SK-N-SH (cell line): ENCODE measurements around the gene EZR. TPM values are rescaled to one million over a fixed set of nuclear protein-coding genes. Genes with fewer than 3 reads are reported as not detected.

Experiments
- CTCF ChIA-PET: fragments of 300-600, 350-600 bp; formaldehyde crosslinking; extraction: SDS; loops from one replicate; lab custom pipeline; 2021; lab: Yijun Ruan, JAX
- POLR2A ChIA-PET: fragments of 350-600 bp; sonication (Branson Sonifier 250); formaldehyde crosslinking; extraction: SDS; loops from one replicate; lab custom pipeline; 2020; ENCODE audit warnings: antibody characterized with exemption, inconsistent platforms; lab: Yijun Ruan, JAX
- DNase-seq: peaks from one replicate; pipeline ENCODE4 v3.0.0; 2012
- H2AFZ ChIP-seq: fragments of 200-600 bp; sonication (generic); 2 replicates; pipeline ENCODE4 v1.8.1; 2016; ENCODE audit warnings: antibody characterized with exemption, mild to moderate bottlenecking, low read depth
- H3F3A ChIP-seq: fragments of 200-600 bp; sonication (generic); replicated peaks from 2 replicates; pipeline ENCODE3; 2016; ENCODE audit warnings: antibody characterized with exemption, mild to moderate bottlenecking; ENCODE audit not compliant: insufficient read depth
- H3K27ac ChIP-seq, 2 experiments: fragments of 200-500 bp in 1 of 2; fragments of 200-600 bp in 1 of 2; sonication (Bioruptor generic) in 1 of 2; sonication (generic), shearing (Covaris generic) in 1 of 2; 2 replicates each; pipeline versions ENCODE4 v1.5.1 to v1.6.1; 2014 to 2016; ENCODE audit warnings: low read depth in 2 of 2, inconsistent platforms in 1 of 2, low read length in 1 of 2, mild to moderate bottlenecking in 1 of 2, mixed read lengths in 1 of 2
- H3K27me3 ChIP-seq: fragments of 200-600 bp; sonication (generic), shearing (Covaris generic); 2 replicates; pipeline ENCODE4 v1.6.1; 2016; ENCODE audit warnings: mixed run types; ENCODE audit not compliant: insufficient read depth
- H3K36me3 ChIP-seq, 2 experiments: fragments of 200-500 bp in 1 of 2; fragments of 200-600 bp in 1 of 2; sonication (Bioruptor generic) in 1 of 2; sonication (generic) in 1 of 2; replicated peaks in 1 of 2; 2 replicates each; pipeline versions ENCODE3 to v1.5.1; 2014 to 2016; ENCODE audit warnings: low read length in 1 of 2, mild to moderate bottlenecking in 1 of 2; ENCODE audit not compliant: insufficient read depth in 2 of 2, control insufficient read depth in 1 of 2
- H3K4me1 ChIP-seq, 2 experiments: fragments of 200-500 bp in 1 of 2; fragments of 200-600 bp in 1 of 2; sonication (Bioruptor generic) in 1 of 2; sonication (generic), shearing (Covaris generic) in 1 of 2; 2 replicates each; pipeline versions ENCODE4 v1.5.1 to v1.6.1; 2014 to 2016; ENCODE audit warnings: low read depth in 1 of 2, low read length in 1 of 2, mixed run types in 1 of 2; ENCODE audit not compliant: insufficient read depth in 2 of 2, control insufficient read depth in 1 of 2
- H3K4me2 ChIP-seq: fragments of 200-600 bp; sonication (generic), shearing (Covaris generic); 2 replicates; pipeline ENCODE4 v1.6.1; 2017; ENCODE audit warnings: mixed run types
- H3K4me3 ChIP-seq, 2 experiments: fragments of 200-500 bp in 1 of 2; fragments of 200-600 bp in 1 of 2; sonication (Bioruptor generic) in 1 of 2; sonication (generic), shearing (Covaris generic) in 1 of 2; 2 replicates each; pipeline versions ENCODE4 v1.5.1 to v1.8.1; 2014 to 2016; ENCODE audit warnings: low read depth in 2 of 2, inconsistent platforms in 1 of 2, low read length in 1 of 2, mild to moderate bottlenecking in 1 of 2, mixed read lengths in 1 of 2, moderate library complexity in 1 of 2
- H3K79me2 ChIP-seq: fragments of 200-600 bp; sonication (generic); 2 replicates; pipeline ENCODE4 v1.8.1; 2017; ENCODE audit warnings: mild to moderate bottlenecking; ENCODE audit not compliant: insufficient read depth
- H3K9ac ChIP-seq: fragments of 200-600 bp; sonication (generic); 2 replicates; pipeline ENCODE4 v1.6.1; 2017; ENCODE audit warnings: mixed run types
- H3K9me2 ChIP-seq: fragments of 200-600 bp; sonication (generic); 2 replicates; pipeline ENCODE4 v1.6.1; 2017; ENCODE audit warnings: mixed run types
- H3K9me3 ChIP-seq: fragments of 200-600 bp; sonication (generic); 2 replicates; pipeline ENCODE4 v1.6.1; 2017; ENCODE audit warnings: mixed run types, mild to moderate bottlenecking, moderate library complexity
- H4K20me1 ChIP-seq: fragments of 200-600 bp; sonication (generic); 2 replicates; pipeline ENCODE4 v1.6.1; 2017; ENCODE audit warnings: mild to moderate bottlenecking, mixed run types; ENCODE audit not compliant: insufficient read depth
- CHD2 ChIP-seq: fragments of 150-350 bp; IDR thresholded peaks from 2 replicates; pipeline ENCODE4 v1.6.1; 2018; ENCODE audit warnings: low read length; ENCODE audit not compliant: partially characterized antibody
- ELF1 ChIP-seq: IDR thresholded peaks from 2 replicates; pipeline ENCODE4 v1.4.0; 2012
- EP300 ChIP-seq, 2 experiments: IDR thresholded peaks; 2 replicates each; pipeline versions ENCODE4 v1.4.0 to v1.6.1; 2012; ENCODE audit warnings: borderline replicate concordance in 1 of 2, low read depth in 1 of 2, low read length in 1 of 2
- EZH2phosphoT487 ChIP-seq: fragments of 200-600 bp; sonication (generic); IDR thresholded peaks from 2 replicates; pipeline ENCODE4 v1.6.1; 2017; ENCODE audit warnings: low read depth, mixed run types, mild to moderate bottlenecking, antibody characterized with exemption, moderate library complexity, borderline replicate concordance
- FOSL2 ChIP-seq: IDR thresholded peaks from 2 replicates; pipeline ENCODE4 v1.4.0; 2012; ENCODE audit warnings: low read depth, mild to moderate bottlenecking, moderate library complexity, borderline replicate concordance
- FOXJ3 ChIP-seq: sonication (generic); formaldehyde crosslinking; IDR thresholded peaks from 2 replicates; pipeline ENCODE4 v1.5.1; 2020; ENCODE audit warnings: mild to moderate bottlenecking, missing genetic modification reagents
- FOXM1 ChIP-seq: IDR thresholded peaks from 2 replicates; pipeline ENCODE4 v1.4.0; 2012; ENCODE audit warnings: low read depth, mild to moderate bottlenecking
- GABPA ChIP-seq: IDR thresholded peaks from 2 replicates; pipeline ENCODE4 v1.4.0; 2012; ENCODE audit warnings: low read depth, mild to moderate bottlenecking
- GATA2 ChIP-seq: sonication (generic); formaldehyde crosslinking; IDR thresholded peaks from 2 replicates; pipeline ENCODE4 v1.5.0; 2020; ENCODE audit warnings: mild to moderate bottlenecking, missing genetic modification reagents
- IRF3 ChIP-seq: fragments of 150-350 bp; IDR thresholded peaks from 2 replicates; pipeline ENCODE4 v1.6.1; 2016; ENCODE audit warnings: mild to moderate bottlenecking, low read depth, low read length
- JUND ChIP-seq: IDR thresholded peaks from 2 replicates; pipeline ENCODE4 v1.4.0; 2012
- MAX ChIP-seq: IDR thresholded peaks from 2 replicates; pipeline ENCODE4 v1.4.0; 2012; ENCODE audit warnings: low read depth
- NFIC ChIP-seq: IDR thresholded peaks from 2 replicates; pipeline ENCODE4 v1.4.0; 2012; ENCODE audit warnings: borderline replicate concordance
- PBX3 ChIP-seq: IDR thresholded peaks from 2 replicates; pipeline ENCODE4; 2012
- RAD21 ChIP-seq: IDR thresholded peaks from 2 replicates; pipeline ENCODE4 v1.6.1; 2012; ENCODE audit warnings: mild to moderate bottlenecking, low read length
- RCOR1 ChIP-seq: fragments of 150-350 bp; IDR thresholded peaks from 2 replicates; pipeline ENCODE4 v1.6.1; 2017; ENCODE audit warnings: antibody characterized with exemption, low read length
- RFX5 ChIP-seq: IDR thresholded peaks from 2 replicates; pipeline ENCODE4 v1.6.1; 2012; ENCODE audit warnings: mild to moderate bottlenecking, improper control_type of control experiment, low read length
- SIN3A ChIP-seq: IDR thresholded peaks from 2 replicates; pipeline ENCODE4 v1.6.1; 2012; ENCODE audit warnings: low read depth, mild to moderate bottlenecking, low read length, moderate library complexity, borderline replicate concordance
- USF1 ChIP-seq: IDR thresholded peaks from 2 replicates; pipeline ENCODE4 v1.4.0; 2012; ENCODE audit warnings: low read depth, borderline replicate concordance
- ZBTB33 ChIP-seq: IDR thresholded peaks from 2 replicates; pipeline ENCODE4 v1.4.0; 2012; ENCODE audit warnings: low read depth, borderline replicate concordance
- WGBS: methylation state at CpG from one replicate; pipeline ENCODE4 v1.1.6; 2017; ENCODE audit warnings: low lambda C conversion rate; 5-methylcytosine and 5-hydroxymethylcytosine counted together
- polyA plus RNA-seq, 3 experiments: library from polyadenylated mRNA; depleted of rRNA; stranded (reverse); fragments of >200 nt; gene quantifications; 2 replicates each; pipeline ENCODE4 v1.2.3, GENCODE V29; 2012

EZR gene
- polyA plus RNA-seq, 1 of the 3 experiments (the other 2 are of a cell fraction) = 92.0 TPM

- H3K4me3 ChIP-seq = no peak overlapping the region
- no peaks in the 10 kb centered on the region for H3K9me2 ChIP-seq
- H3K9ac ChIP-seq = no peak overlapping the region
- no peak for DNase-seq
- no peaks in the 10 kb centered on the region for H3K9me3 ChIP-seq
- H4K20me1 ChIP-seq = no peaks in the 10 kb centered on the region
- H3K36me3 ChIP-seq = peaks cover 46 to 72% of the 10 kb centered on the region in 2 experiments
- POLR2A ChIA-PET = no interaction called here
- no peaks in the 10 kb centered on the region for H3K4me1 ChIP-seq
- no peaks in the 10 kb centered on the region for H3K27me3 ChIP-seq
- H2AFZ ChIP-seq = no peak overlapping the region
- H3K79me2 ChIP-seq = no peaks in the 10 kb centered on the region; the same call in 1 of the 2 replicates
- H3F3A ChIP-seq = peaks cover 3% of the 10 kb centered on the region
- H3K27ac ChIP-seq = no peak overlapping the region
- TF ChIP-seq GABPA = no peak
- no peak for TF ChIP-seq NFIC
- TF ChIP-seq RCOR1 = no peak
- TF ChIP-seq PBX3 = no peak
- no peak for TF ChIP-seq RAD21
- TF ChIP-seq CHD2 = no peak
- no peak for TF ChIP-seq SIN3A
- TF ChIP-seq ELF1 = no peak
- no peak for TF ChIP-seq ZBTB33
- no peak for TF ChIP-seq IRF3
- no peak for TF ChIP-seq EZH2phosphoT487
- no peak for TF ChIP-seq EP300 (IDR thresholded peaks at IDR 0.05; ENCODE audit: borderline replicate concordance in 1 of 2, low read depth in 1 of 2, low read length in 1 of 2)
- no peak for TF ChIP-seq MAX
- no peak for TF ChIP-seq JUND
- no peak for TF ChIP-seq USF1
- no peak for TF ChIP-seq FOXM1
- no peak for TF ChIP-seq RFX5
- no peak for TF ChIP-seq GATA2 (CRISPR knock-in tag)
- no peak for TF ChIP-seq FOSL2
- TF ChIP-seq FOXJ3 (CRISPR knock-in tag) = no peak
- TF ChIP-seq, all 33 proteins: peak for 0
- CTCF ChIA-PET = interaction anchor here (1.1 to 2.2 kb wide), 2 partner anchors 13 to 16 kb away, joined by 3 to 9 read pairs; no protein-coding TSS in a partner anchor
- H3K4me2 ChIP-seq = no peak overlapping the region
- 98% methylated on average over 7 of the region's 7 CpGs for whole genome bisulfite sequencing
Measured at GRCh38 chr6:158780246-158780884, 38.8 kb downstream of the EZR start.
